Caco-2 (cell line): ENCODE data around the gene PIEZO1. TPM values are rescaled to one million over a fixed set of nuclear protein-coding genes. Genes with fewer than 3 reads are reported as not detected.
A peak's percentile ranks its signal among the peaks of the same experiment; 100 is the strongest.

Experiments
- BruUV-seq: library from RNA; stranded (reverse); fragments of 400-500 nt; replicated peaks from 2 replicates; lab custom pipeline; 2021; lab: Mats Ljungman, UMichigan
- CTCF ChIA-PET: fragments of 300-600 bp; sonication (Branson Sonifier 250); formaldehyde crosslinking; loops from one replicate; lab custom pipeline; 2022; ENCODE audit warnings: antibody characterized with exemption; lab: Charles Lee
- POLR2A ChIA-PET: fragments of 300-600 bp; sonication (Branson Sonifier 250); formaldehyde crosslinking; loops from one replicate; lab custom pipeline; 2022; ENCODE audit warnings: antibody characterized with exemption; lab: Charles Lee
- DNase-seq, 2 experiments: peaks; one replicate each; pipeline versions ENCODE4 v3.0.0 to v3.0.0-alpha.2; 2020 to 2022
- H3K27me3 ChIP-seq: replicated peaks from 2 replicates; pipeline ENCODE4 v1.6.0; 2011; ENCODE audit warnings: low read length; ENCODE audit not compliant: control insufficient read depth, insufficient read depth
- H3K36me3 ChIP-seq: 2 replicates; pipeline ENCODE4 v1.5.1; 2011; ENCODE audit warnings: low read length; ENCODE audit not compliant: control insufficient read depth, insufficient read depth
- H3K4me1 ChIP-seq: fragments of 250-450 bp; sonication (Bioruptor Pico); 2 replicates; pipeline ENCODE4 v1.5.1; 2020; ENCODE audit warnings: mild to moderate bottlenecking
- H3K4me3 ChIP-seq: 2 replicates; pipeline ENCODE4 v1.5.1; 2011; ENCODE audit warnings: low read depth, mild to moderate bottlenecking, control low read depth, low read length
- H3K9me3 ChIP-seq: fragments of 250-450 bp; sonication (Bioruptor Pico); 2 replicates; pipeline ENCODE4 v1.5.1; 2020; ENCODE audit warnings: mild to moderate bottlenecking, moderate library complexity
- H3K27ac Mint-ChIP-seq: one replicate; pipeline ENCODE4 v1.8.0; 2022; ENCODE audit warnings: mixed read lengths; ENCODE audit not compliant: unreplicated experiment
- H3K27me3 Mint-ChIP-seq: one replicate; pipeline ENCODE4 v1.8.0; 2022; ENCODE audit warnings: mixed read lengths; ENCODE audit not compliant: insufficient read depth, unreplicated experiment
- H3K36me3 Mint-ChIP-seq: one replicate; pipeline ENCODE4 v1.8.0; 2022; ENCODE audit warnings: mild to moderate bottlenecking, mixed read lengths; ENCODE audit not compliant: insufficient read depth, unreplicated experiment
- H3K4me1 Mint-ChIP-seq: one replicate; pipeline ENCODE4 v1.8.0; 2022; ENCODE audit warnings: low read depth, mixed read lengths; ENCODE audit not compliant: unreplicated experiment
- H3K4me3 Mint-ChIP-seq: one replicate; pipeline ENCODE4 v1.8.0; 2022; ENCODE audit warnings: mild to moderate bottlenecking, moderate library complexity, mixed read lengths; ENCODE audit not compliant: unreplicated experiment
- H3K9me3 Mint-ChIP-seq: one replicate; pipeline ENCODE4 v1.8.0; 2022; ENCODE audit warnings: mixed read lengths; ENCODE audit not compliant: unreplicated experiment
- CTCF ChIP-seq, 2 experiments: fragments of 200-600 bp in 1 of 2; IDR thresholded peaks; 1 replicate in 1 of 2; 2 replicates in 1 of 2; pipeline versions ENCODE4 v1.5.1 to v1.8.0; 2011 to 2022; ENCODE audit warnings: antibody characterized with exemption in 1 of 2, control low read depth in 1 of 2, inconsistent platforms in 1 of 2, low read depth in 1 of 2, low read length in 1 of 2, mild to moderate bottlenecking in 1 of 2, moderate library complexity in 1 of 2; ENCODE audit not compliant: insufficient read depth in 1 of 2, severe bottlenecking in 1 of 2, unreplicated experiment in 1 of 2
- intact Hi-C: fragments of 100-400 bp; cut with micrococcal nuclease; formaldehyde crosslinking; loops from one replicate; pipeline ENCODE4 v1.10.0; 2022; ENCODE audit not compliant: unreplicated experiment
- total RNA-seq: library from RNA; stranded (reverse); gene quantifications from 2 replicates; pipeline ENCODE4 v1.2.3, GENCODE V29; 2022

The PIEZO1 gene
- total RNA-seq, 1 experiment from 2014 or later, result 248 TPM

DNA sequence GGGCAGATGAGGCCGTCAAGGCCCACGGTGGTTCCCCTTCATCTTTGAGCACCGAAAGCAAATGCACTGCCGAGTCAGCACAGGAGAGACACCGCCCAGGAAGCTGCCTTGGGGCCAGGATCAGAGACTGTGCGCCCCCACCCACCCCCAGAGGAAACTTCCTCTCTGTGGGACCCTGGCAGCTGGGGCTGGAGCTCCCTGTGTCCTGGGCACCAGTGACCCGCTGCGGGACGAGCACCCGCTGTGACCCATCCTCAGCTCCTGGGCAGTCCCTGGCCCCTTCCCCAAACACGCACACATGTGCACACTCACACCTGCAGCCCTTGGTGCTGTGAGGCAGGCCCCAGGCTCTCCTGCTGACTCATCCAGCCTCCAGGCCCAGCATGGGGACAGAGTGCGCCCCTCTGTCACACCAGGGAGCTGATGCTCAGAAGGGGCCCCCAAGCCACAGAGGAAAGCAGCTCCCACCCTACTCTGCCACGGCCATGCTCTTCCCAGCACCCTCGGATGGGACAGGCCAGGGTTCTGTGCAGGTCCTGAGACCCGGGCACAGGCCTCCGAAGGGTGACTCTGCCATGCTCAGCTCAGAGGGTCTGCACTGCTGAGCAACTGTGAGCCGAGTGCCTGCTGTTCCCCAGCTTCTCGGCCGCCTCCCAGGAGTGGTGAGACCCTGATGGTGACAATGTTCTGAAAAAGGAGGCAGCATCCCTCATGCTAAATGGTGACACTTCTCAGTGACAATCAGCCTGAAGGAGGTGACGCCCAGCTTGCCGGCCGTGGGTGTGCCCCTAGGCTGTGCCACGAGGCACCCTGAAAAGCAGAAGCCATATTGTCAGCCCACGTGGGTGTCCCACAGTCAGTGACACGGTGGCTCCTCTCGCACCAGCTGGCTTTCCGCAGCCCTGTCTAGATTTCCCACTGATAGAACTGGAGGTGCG is 3.6 kb downstream of the PIEZO1 start:
- intact Hi-C loops, result no loop called here
- peaks cover 40% of the 10 kb centered on the region for H3K36me3 Mint-ChIP-seq
- peak overlapping the region; percentile 43 for H3K27ac Mint-ChIP-seq
- H3K27me3 Mint-ChIP-seq, result no peaks in the 10 kb centered on the region
- H3K9me3 Mint-ChIP-seq, result no peaks in the 10 kb centered on the region
- no TSS peak for BruUV-seq
- no peak for DNase-seq
- peak overlapping the region; percentile 34 for H3K4me3 Mint-ChIP-seq
- no peak overlapping the region for H3K4me3 ChIP-seq
- no peaks in the 10 kb centered on the region for H3K36me3 ChIP-seq
- no peaks in the 10 kb centered on the region for H3K27me3 ChIP-seq
- TF ChIP-seq CTCF (IDR thresholded peaks at IDR 0.05; ENCODE audit: insufficient read depth in 1 of 2, low read depth in 1 of 2, low read length in 1 of 2, severe bottlenecking in 1 of 2, unreplicated experiment in 1 of 2), result no peak
- H3K4me1 ChIP-seq, result peaks cover 52% of the 10 kb centered on the region
- ChIA-PET CTCF (interaction anchor here (1.2 to 4.5 kb wide), 4 partner anchors 12 to 44 kb away, joined by 3 to 45 read pairs (median 16); no protein-coding TSS in a partner anchor), POLR2A (interaction anchor here (1.0 to 1.6 kb wide), 2 partner anchors 17 to 27 kb away, joined by 3 to 4 read pairs; no protein-coding TSS in a partner anchor)
- H3K9me3 ChIP-seq, result no peaks in the 10 kb centered on the region
- H3K4me1 Mint-ChIP-seq, result peaks cover 32% of the 10 kb centered on the region

DNA sequence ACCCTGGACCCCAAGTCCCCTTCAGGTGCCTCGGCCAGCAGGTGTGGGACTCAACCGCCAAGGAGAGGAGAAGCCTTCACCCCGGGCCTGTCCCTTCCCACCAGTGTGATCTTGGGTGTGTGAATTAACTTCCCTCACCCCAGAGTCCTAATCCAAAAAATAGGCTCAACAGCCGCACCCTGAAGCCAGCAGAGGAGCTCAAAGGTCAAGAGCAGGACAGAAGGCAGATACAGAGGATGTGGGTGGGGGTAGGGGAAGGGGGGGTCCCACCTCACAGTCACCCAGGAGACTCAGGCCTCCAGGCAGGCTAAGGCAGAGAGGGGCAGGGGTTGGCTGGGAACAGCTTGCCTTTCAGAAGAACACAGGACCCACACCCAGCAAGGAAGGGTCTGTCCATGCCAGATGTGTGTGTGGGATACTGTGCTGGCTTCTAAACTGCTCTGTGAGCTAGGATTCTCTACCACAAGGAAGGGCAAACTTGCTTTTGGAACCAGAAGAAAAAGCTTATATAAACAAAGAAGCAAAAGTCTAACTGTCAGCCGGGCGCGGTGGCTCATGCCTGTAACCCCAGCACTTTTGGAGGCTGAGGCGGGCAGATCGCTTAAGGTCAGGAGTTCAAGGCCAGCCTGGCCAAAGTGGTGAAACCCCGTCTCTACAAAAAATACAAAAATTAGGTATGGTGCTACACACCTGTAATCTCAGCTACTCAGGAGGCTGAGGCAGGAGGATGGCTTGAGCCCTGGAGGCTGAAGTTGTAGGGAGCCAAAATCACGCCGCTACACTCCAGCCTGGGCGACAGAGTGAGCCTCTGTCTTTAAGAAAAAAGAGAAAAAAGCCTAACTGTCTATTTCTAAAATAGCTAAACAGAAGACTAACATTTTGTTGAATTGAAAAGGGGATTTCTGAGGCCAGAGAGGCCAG is 4.6 kb downstream of the PIEZO1 start:
- BruUV-seq, result no TSS peak
- no peaks in the 10 kb centered on the region for H3K9me3 Mint-ChIP-seq
- intact Hi-C loops, result no loop called here

More for the DNA sequence above, 4.6 kb downstream of the PIEZO1 start:
- no peaks in the 10 kb centered on the region for H3K27me3 ChIP-seq
- H3K4me1 Mint-ChIP-seq, result peaks cover 32% of the 10 kb centered on the region
- CTCF ChIA-PET, result interaction anchor here (0.6 to 4.0 kb wide), 6 partner anchors 11 to 655 kb away, joined by 3 to 27 read pairs (median 4); no protein-coding TSS in a partner anchor
- no peak for DNase-seq
- TF ChIP-seq CTCF (IDR thresholded peaks at IDR 0.05; ENCODE audit: insufficient read depth in 1 of 2, low read depth in 1 of 2, low read length in 1 of 2, severe bottlenecking in 1 of 2, unreplicated experiment in 1 of 2), result no peak
- H3K4me3 ChIP-seq, result no peak overlapping the region
- peak overlapping the region; percentile 64 for H3K27ac Mint-ChIP-seq
- no peak overlapping the region for H3K4me3 Mint-ChIP-seq
- H3K9me3 ChIP-seq, result no peaks in the 10 kb centered on the region
- POLR2A ChIA-PET, result interaction anchor here (1.6 kb wide), 1 partner anchor 16 kb away, joined by 4 read pairs; no protein-coding TSS in a partner anchor
- peaks cover 49% of the 10 kb centered on the region for H3K4me1 ChIP-seq
- no peaks in the 10 kb centered on the region for H3K27me3 Mint-ChIP-seq
- no peaks in the 10 kb centered on the region for H3K36me3 ChIP-seq
- H3K36me3 Mint-ChIP-seq, result peaks cover 46% of the 10 kb centered on the region
